ENCODE measurements around the gene ARHGEF10L. TPM values are rescaled to one million over a fixed set of nuclear protein-coding genes. Genes with fewer than 3 reads are reported as not detected.

The ARHGEF10L gene
- polyA plus RNA-seq, 1 donor (not counting 4 experiments of a cell fraction or from before 2014, with no cell fraction given), result 2.4 TPM

GRCh38 chr1:17649371-17650106, 110.0 kb downstream of the ARHGEF10L start:
- no peak overlapping the region for H3K9ac ChIP-seq (ENCODE audit: control insufficient read depth, extremely low read depth, insufficient read depth, low read length)
- no peak overlapping the region for H3K27ac ChIP-seq (ENCODE audit: control insufficient read depth, insufficient read depth, low read length)
- no peak for DNase-seq (ENCODE audit: low read depth, low spot score)
- no peak overlapping the region for H2AFZ ChIP-seq (ENCODE audit: control insufficient read depth, low read length)
- H3K36me3 ChIP-seq (ENCODE audit: control insufficient read depth in 2 of 2, extremely low read depth in 1 of 2, insufficient read depth in 2 of 2, low read length in 2 of 2), result peaks cover 0 to 1% of the 10 kb centered on the region in 2 experiments
- H3K4me1 ChIP-seq (ENCODE audit: control insufficient read depth, extremely low read depth, insufficient read depth, low read length), result no peaks in the 10 kb centered on the region
- peaks cover 6% of the 10 kb centered on the region for H3K27me3 ChIP-seq (ENCODE audit: control insufficient read depth, extremely low read depth, insufficient read depth, low read length)
- FAIRE-seq, result no peak
- no peak overlapping the region for H3K4me3 ChIP-seq (ENCODE audit: control insufficient read depth in 2 of 3, extremely low read depth in 1 of 3, insufficient read depth in 2 of 3, low read depth in 1 of 3, low read length in 3 of 3)
- TF ChIP-seq CTCF (optimal IDR thresholded peaks at IDR 0.05 in 1 of 3, IDR thresholded peaks at IDR 0.05 in 1 of 3, conservative IDR thresholded peaks at IDR 0.05 in 1 of 3; ENCODE audit: extremely low read depth in 1 of 3, insufficient read depth in 2 of 3, low read length in 3 of 3) (no peak), EZH2 (IDR thresholded peaks at IDR 0.05; ENCODE audit: low read length) (no peak)
- no peaks in the 10 kb centered on the region for H4K20me1 ChIP-seq (ENCODE audit: control insufficient read depth, extremely low read depth, insufficient read depth, low read length)
- H3K9me1 ChIP-seq (ENCODE audit: control insufficient read depth, extremely low read depth, insufficient read depth, low read length), result no peaks in the 10 kb centered on the region
- no peaks in the 10 kb centered on the region for H3K9me3 ChIP-seq (ENCODE audit: control insufficient read depth, low read depth, low read length)
- no peak overlapping the region for H3K4me2 ChIP-seq (ENCODE audit: control insufficient read depth, extremely low read depth, insufficient read depth, low read depth, low read length)
- H3K79me2 ChIP-seq (ENCODE audit: control insufficient read depth, insufficient read depth, low read length), result no peaks in the 10 kb centered on the region
- dilution Hi-C loops (cut with MboI; ENCODE audit: extremely low pct_ligation_motif_present, low sequenced_read_pairs), result no loop called here

GRCh38 chr1:17653276-17653675, 113.8 kb downstream of the ARHGEF10L start:
- Histone ChIP-seq H4K20me1 (ENCODE audit: control insufficient read depth, extremely low read depth, insufficient read depth, low read length) (no peaks in the 10 kb centered on the region), H3K36me3 (ENCODE audit: control insufficient read depth in 2 of 2, extremely low read depth in 1 of 2, insufficient read depth in 2 of 2, low read length in 2 of 2) (peaks cover 0 to 1% of the 10 kb centered on the region in 2 experiments), H3K4me2 (ENCODE audit: control insufficient read depth, extremely low read depth, insufficient read depth, low read depth, low read length) (no peak overlapping the region), H3K9me3 (ENCODE audit: control insufficient read depth, low read depth, low read length) (no peaks in the 10 kb centered on the region), H3K9me1 (ENCODE audit: control insufficient read depth, extremely low read depth, insufficient read depth, low read length) (no peaks in the 10 kb centered on the region), H3K27ac (ENCODE audit: control insufficient read depth, insufficient read depth, low read length) (no peak overlapping the region), H2AFZ (ENCODE audit: control insufficient read depth, low read length) (no peak overlapping the region), H3K4me1 (ENCODE audit: control insufficient read depth, extremely low read depth, insufficient read depth, low read length) (no peaks in the 10 kb centered on the region), H3K79me2 (ENCODE audit: control insufficient read depth, insufficient read depth, low read length) (no peaks in the 10 kb centered on the region), H3K27me3 (ENCODE audit: control insufficient read depth, extremely low read depth, insufficient read depth, low read length) (peaks cover under 1% of the 10 kb centered on the region), H3K9ac (ENCODE audit: control insufficient read depth, extremely low read depth, insufficient read depth, low read length) (no peak overlapping the region), H3K4me3 (ENCODE audit: control insufficient read depth in 2 of 3, extremely low read depth in 1 of 3, insufficient read depth in 2 of 3, low read depth in 1 of 3, low read length in 3 of 3) (no peak overlapping the region)
- DNase-seq (ENCODE audit: low read depth, low spot score), result no peak
- no peak for FAIRE-seq
- dilution Hi-C loops (cut with MboI; ENCODE audit: extremely low pct_ligation_motif_present, low sequenced_read_pairs), result no loop called here
- no peak for TF ChIP-seq EZH2 (IDR thresholded peaks at IDR 0.05; ENCODE audit: low read length)
- no peak for TF ChIP-seq CTCF (optimal IDR thresholded peaks at IDR 0.05 in 1 of 3, IDR thresholded peaks at IDR 0.05 in 1 of 3, conservative IDR thresholded peaks at IDR 0.05 in 1 of 3; ENCODE audit: extremely low read depth in 1 of 3, insufficient read depth in 2 of 3, low read length in 3 of 3)

Measured in keratinocyte (primary cell).